NOMO-1 (cell line): Measurements from ENCODE around the gene ERP44.
"Not testable (repeated sequence)": the region's sequence is repeated elsewhere in the genome, so short reads cannot be mapped to it uniquely, and the experiment has no call there.

Experiments
- DNase-seq, 2 experiments: peaks; one replicate each; lab custom pipeline; 2025; ENCODE audit not compliant: unreplicated experiment in 2 of 2; lab: John Stamatoyannopoulos, UW

ERP44 gene

GRCh38 chr9:100098887-100099721, at the start of gene ERP44, which contains the start of gene INVS:
Gene ERP44, minus strand, starts transcription at chr9:100099000. Its CDS starts 160 bp downstream, at chr9:100098840.
Gene INVS, plus strand, starts transcription at chr9:100099243. Its CDS starts 5,279 bp downstream, at chr9:100104522.
- DNase-seq: peak; percentile 99

- not testable (repeated sequence) for DNase-seq
Measured at GRCh38 chr9:100145976-100146375, 47.2 kb upstream of the ERP44 start.

- not testable (repeated sequence) for DNase-seq
Measured at GRCh38 chr9:100145167-100145934, 46.6 kb upstream of the ERP44 start.

- DNase-seq: not testable (repeated sequence)
Measured at GRCh38 chr9:100141862-100142261, 43.1 kb upstream of the ERP44 start.

GRCh38 chr9:100140303-100140702, 41.5 kb upstream of the ERP44 start:
- not testable (repeated sequence) for DNase-seq

GRCh38 chr9:100136799-100137198, 38.0 kb upstream of the ERP44 start:
- DNase-seq: not testable (repeated sequence)

- no peak for DNase-seq
Measured at GRCh38 chr9:100134731-100135130, 35.9 kb upstream of the ERP44 start.

- DNase-seq: no peak
Measured at GRCh38 chr9:100131875-100132430, 33.2 kb upstream of the ERP44 start.

GRCh38 chr9:100131216-100131615, 32.4 kb upstream of the ERP44 start:
- no peak for DNase-seq

- DNase-seq: no peak
Measured at GRCh38 chr9:100129772-100130171, 31.0 kb upstream of the ERP44 start.

- no peak for DNase-seq
Measured at GRCh38 chr9:100126423-100126822, 27.6 kb upstream of the ERP44 start.

GRCh38 chr9:100125910-100126309, 27.1 kb upstream of the ERP44 start:
- DNase-seq: no peak

- no peak for DNase-seq
Measured at GRCh38 chr9:100125236-100125635, 26.4 kb upstream of the ERP44 start.

GRCh38 chr9:100120286-100120685, 21.5 kb upstream of the ERP44 start:
- no peak for DNase-seq

- no peak for DNase-seq
Measured at GRCh38 chr9:100117316-100117715, 18.5 kb upstream of the ERP44 start.

GRCh38 chr9:100112677-100113336, 14.0 kb upstream of the ERP44 start:
- no peak for DNase-seq

- DNase-seq: no peak
Measured at GRCh38 chr9:100111235-100111634, 12.4 kb upstream of the ERP44 start.

GRCh38 chr9:100108559-100108958, 9.8 kb upstream of the ERP44 start:
- no peak for DNase-seq

GRCh38 chr9:100106616-100107015, 7.8 kb upstream of the ERP44 start:
- DNase-seq: no peak

GRCh38 chr9:100105861-100106260, 7.1 kb upstream of the ERP44 start:
- DNase-seq: no peak

GRCh38 chr9:100104314-100104713, 5.5 kb upstream of the ERP44 start:
- no peak for DNase-seq
